GM12878 (cell line): ENCODE results near the gene ATXN1.

ENCODE experiments used
- ATF2 ChIP-seq: IDR thresholded peaks from 2 replicates; pipeline ENCODE4 v1.6.1; 2012; ENCODE audit warnings: low read length, inconsistent platforms
- CTCF ChIP-seq, 3 experiments: IDR thresholded peaks in 2 of 3; conservative IDR thresholded peaks in 1 of 3; 2 replicates each; pipeline ENCODE4 v1.5.1; 2011; ENCODE audit warnings: low read depth in 3 of 3, low read length in 3 of 3, mild to moderate bottlenecking in 3 of 3, control low read depth in 2 of 3, moderate library complexity in 2 of 3, inconsistent platforms in 1 of 3, mixed read lengths in 1 of 3; ENCODE audit not compliant: control insufficient read depth in 2 of 3, insufficient read depth in 1 of 3; ENCODE audit errors: extremely low read depth in 1 of 3
- EP300 ChIP-seq, 2 experiments: fragments of 150-350 bp in 1 of 2; IDR thresholded peaks; 2 replicates each; pipeline ENCODE4 v1.6.1; 2011 to 2012; ENCODE audit warnings: low read depth in 2 of 2, low read length in 2 of 2, borderline replicate concordance in 1 of 2, improper control_type of control experiment in 1 of 2, inconsistent platforms in 1 of 2; ENCODE audit not compliant: control insufficient read depth in 1 of 2
- NFYB ChIP-seq: IDR thresholded peaks from 2 replicates; pipeline ENCODE4 v1.6.1; 2011; ENCODE audit warnings: low read depth, mild to moderate bottlenecking, low read length, improper control_type of control experiment, moderate library complexity; ENCODE audit not compliant: insufficient read depth
- NR2C2 ChIP-seq: IDR thresholded peaks from 2 replicates; pipeline ENCODE4 v1.6.1; 2011; ENCODE audit warnings: borderline replicate concordance, low read depth; ENCODE audit not compliant: control insufficient read depth, insufficient read length
- POLR2AphosphoS5 ChIP-seq: IDR thresholded peaks from 2 replicates; pipeline ENCODE4 v1.6.1; 2011; ENCODE audit warnings: mild to moderate bottlenecking, low read length, inconsistent platforms
- RFX5 ChIP-seq: IDR thresholded peaks from 2 replicates; pipeline ENCODE4 v1.6.1; 2011; ENCODE audit warnings: low read depth, low read length, improper control_type of control experiment
- SIN3A ChIP-seq: IDR thresholded peaks from 2 replicates; pipeline ENCODE4 v1.6.1; 2012; ENCODE audit warnings: low read depth, low read length, improper control_type of control experiment
- SP1 ChIP-seq: IDR thresholded peaks from one replicate; pipeline ENCODE4 v1.6.1; 2011; ENCODE audit warnings: low read depth, low read length
- ZNF274 ChIP-seq: IDR thresholded peaks from one replicate; pipeline ENCODE4 v1.8.0; 2011; ENCODE audit not compliant: insufficient read length, insufficient read depth
- TF ChIP-seq, protein P1 (sequence below): IDR thresholded peaks from 2 replicates; pipeline ENCODE4 v1.6.1; 2012; ENCODE audit warnings: low read depth, low read length, improper control_type of control experiment
- TF ChIP-seq, protein P2 (sequence below): IDR thresholded peaks from 2 replicates; pipeline ENCODE4 v1.6.1; 2012; ENCODE audit warnings: low read depth, low read length, improper control_type of control experiment
- TF ChIP-seq, protein P3 (sequence below): fragments of 150-350 bp; IDR thresholded peaks from 2 replicates; pipeline ENCODE4 v1.6.1; 2016; ENCODE audit warnings: low read depth, low read length

DNA sequence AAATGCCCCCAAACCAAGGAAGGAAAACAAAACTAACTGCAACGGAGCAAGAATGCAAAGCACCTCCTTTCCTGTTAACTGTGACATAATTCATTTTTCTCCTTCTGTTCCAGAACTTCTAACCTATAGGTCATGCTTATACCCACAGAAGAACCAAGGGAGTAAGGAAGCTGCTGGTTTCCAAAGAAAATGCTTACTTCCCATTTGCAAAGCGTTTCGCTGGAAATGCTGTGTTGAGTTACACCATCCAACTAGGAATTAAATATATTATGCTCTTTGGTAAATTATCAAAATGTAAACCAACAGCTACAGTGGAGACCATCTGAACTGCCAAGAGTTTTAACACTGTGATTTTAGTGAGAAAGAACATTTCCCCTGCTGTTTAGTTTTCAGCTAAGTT lies 42.9 kb downstream of the ATXN1 start:
- no peak for TF ChIP-seq POLR2AphosphoS5
- TF ChIP-seq, protein P1, sequence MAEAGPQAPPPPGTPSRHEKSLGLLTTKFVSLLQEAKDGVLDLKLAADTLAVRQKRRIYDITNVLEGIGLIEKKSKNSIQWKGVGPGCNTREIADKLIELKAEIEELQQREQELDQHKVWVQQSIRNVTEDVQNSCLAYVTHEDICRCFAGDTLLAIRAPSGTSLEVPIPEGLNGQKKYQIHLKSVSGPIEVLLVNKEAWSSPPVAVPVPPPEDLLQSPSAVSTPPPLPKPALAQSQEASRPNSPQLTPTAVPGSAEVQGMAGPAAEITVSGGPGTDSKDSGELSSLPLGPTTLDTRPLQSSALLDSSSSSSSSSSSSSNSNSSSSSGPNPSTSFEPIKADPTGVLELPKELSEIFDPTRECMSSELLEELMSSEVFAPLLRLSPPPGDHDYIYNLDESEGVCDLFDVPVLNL, result no peak
- no peak for TF ChIP-seq SP1
- no peak for TF ChIP-seq ZNF274
- TF ChIP-seq NR2C2, result no peak
- TF ChIP-seq SIN3A, result no peak
- no peak for TF ChIP-seq ATF2
- no peak for TF ChIP-seq NFYB
- TF ChIP-seq EP300 (IDR thresholded peaks at IDR 0.05; ENCODE audit: borderline replicate concordance in 1 of 2, control insufficient read depth in 1 of 2, low read depth in 2 of 2, low read length in 2 of 2), result no peak
- TF ChIP-seq, protein P2, sequence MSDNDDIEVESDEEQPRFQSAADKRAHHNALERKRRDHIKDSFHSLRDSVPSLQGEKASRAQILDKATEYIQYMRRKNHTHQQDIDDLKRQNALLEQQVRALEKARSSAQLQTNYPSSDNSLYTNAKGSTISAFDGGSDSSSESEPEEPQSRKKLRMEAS, result no peak
- no peak for TF ChIP-seq CTCF (IDR thresholded peaks at IDR 0.05 in 2 of 3, conservative IDR thresholded peaks at IDR 0.05 in 1 of 3; ENCODE audit: control insufficient read depth in 2 of 3, extremely low read depth in 1 of 3, insufficient read depth in 1 of 3, low read depth in 3 of 3, low read length in 3 of 3)
- no peak for TF ChIP-seq RFX5
- TF ChIP-seq, protein P3, sequence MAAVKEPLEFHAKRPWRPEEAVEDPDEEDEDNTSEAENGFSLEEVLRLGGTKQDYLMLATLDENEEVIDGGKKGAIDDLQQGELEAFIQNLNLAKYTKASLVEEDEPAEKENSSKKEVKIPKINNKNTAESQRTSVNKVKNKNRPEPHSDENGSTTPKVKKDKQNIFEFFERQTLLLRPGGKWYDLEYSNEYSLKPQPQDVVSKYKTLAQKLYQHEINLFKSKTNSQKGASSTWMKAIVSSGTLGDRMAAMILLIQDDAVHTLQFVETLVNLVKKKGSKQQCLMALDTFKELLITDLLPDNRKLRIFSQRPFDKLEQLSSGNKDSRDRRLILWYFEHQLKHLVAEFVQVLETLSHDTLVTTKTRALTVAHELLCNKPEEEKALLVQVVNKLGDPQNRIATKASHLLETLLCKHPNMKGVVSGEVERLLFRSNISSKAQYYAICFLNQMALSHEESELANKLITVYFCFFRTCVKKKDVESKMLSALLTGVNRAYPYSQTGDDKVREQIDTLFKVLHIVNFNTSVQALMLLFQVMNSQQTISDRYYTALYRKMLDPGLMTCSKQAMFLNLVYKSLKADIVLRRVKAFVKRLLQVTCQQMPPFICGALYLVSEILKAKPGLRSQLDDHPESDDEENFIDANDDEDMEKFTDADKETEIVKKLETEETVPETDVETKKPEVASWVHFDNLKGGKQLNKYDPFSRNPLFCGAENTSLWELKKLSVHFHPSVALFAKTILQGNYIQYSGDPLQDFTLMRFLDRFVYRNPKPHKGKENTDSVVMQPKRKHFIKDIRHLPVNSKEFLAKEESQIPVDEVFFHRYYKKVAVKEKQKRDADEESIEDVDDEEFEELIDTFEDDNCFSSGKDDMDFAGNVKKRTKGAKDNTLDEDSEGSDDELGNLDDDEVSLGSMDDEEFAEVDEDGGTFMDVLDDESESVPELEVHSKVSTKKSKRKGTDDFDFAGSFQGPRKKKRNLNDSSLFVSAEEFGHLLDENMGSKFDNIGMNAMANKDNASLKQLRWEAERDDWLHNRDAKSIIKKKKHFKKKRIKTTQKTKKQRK, result no peak
